ENCODE results near the gene HIRA. TPM values are rescaled to one million over a fixed set of nuclear protein-coding genes. Genes with fewer than 3 reads are reported as not detected.

HIRA gene
- polyA plus RNA-seq, 1 experiment, result 17.1 TPM

DNA sequence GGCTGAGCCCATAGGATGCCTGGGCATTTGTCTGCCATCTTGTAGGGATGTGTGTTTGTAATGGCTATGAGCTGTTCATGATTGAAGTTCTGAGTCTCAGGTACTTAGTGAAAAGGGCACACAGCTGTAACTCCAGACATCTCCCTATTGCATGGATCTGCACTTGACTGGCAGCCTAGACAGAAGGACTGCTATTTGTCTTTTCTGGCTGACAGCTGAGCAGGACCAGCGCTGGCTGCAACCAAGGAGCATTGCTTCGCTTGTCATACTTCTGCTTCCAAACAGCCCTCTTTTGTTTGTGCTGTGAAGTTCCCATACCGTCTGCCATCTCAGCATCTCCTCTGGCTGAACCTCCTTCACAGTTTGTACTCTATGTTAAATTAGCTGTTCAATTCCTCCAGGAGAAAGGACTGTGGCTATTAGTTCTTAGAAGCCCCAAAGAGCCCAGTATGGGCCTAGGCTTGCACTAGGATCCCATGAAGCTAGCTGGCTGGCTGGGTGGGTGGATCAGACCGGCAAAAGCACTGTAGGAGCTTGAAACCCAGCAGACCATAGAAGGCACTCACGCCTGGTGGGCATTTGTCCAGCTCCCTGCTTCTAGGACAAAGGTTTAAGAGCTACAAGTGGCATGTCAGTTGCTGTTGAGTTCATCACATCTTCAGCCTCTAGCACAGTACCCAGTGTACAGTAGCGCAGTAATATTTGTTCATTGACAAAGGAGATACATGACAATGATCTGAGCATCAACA lies 20.4 kb downstream of the HIRA start:
- no peak for DNase-seq (ENCODE audit: low read depth, low spot score)
- ChIA-PET POLR2A (no interaction called here), CTCF (no interaction called here)
- H3K9me3 ChIP-seq (ENCODE audit: control insufficient read depth, insufficient read depth, low read length), result no peaks in the 10 kb centered on the region
- no peak overlapping the region for H3K27ac ChIP-seq (ENCODE audit: low read depth, low read length)
- H3K4me3 ChIP-seq (ENCODE audit: low read depth, low read length), result no peak overlapping the region
- no peaks in the 10 kb centered on the region for H3K27me3 ChIP-seq (ENCODE audit: control insufficient read depth, insufficient read depth, low read length)
- TF ChIP-seq, protein P1, sequence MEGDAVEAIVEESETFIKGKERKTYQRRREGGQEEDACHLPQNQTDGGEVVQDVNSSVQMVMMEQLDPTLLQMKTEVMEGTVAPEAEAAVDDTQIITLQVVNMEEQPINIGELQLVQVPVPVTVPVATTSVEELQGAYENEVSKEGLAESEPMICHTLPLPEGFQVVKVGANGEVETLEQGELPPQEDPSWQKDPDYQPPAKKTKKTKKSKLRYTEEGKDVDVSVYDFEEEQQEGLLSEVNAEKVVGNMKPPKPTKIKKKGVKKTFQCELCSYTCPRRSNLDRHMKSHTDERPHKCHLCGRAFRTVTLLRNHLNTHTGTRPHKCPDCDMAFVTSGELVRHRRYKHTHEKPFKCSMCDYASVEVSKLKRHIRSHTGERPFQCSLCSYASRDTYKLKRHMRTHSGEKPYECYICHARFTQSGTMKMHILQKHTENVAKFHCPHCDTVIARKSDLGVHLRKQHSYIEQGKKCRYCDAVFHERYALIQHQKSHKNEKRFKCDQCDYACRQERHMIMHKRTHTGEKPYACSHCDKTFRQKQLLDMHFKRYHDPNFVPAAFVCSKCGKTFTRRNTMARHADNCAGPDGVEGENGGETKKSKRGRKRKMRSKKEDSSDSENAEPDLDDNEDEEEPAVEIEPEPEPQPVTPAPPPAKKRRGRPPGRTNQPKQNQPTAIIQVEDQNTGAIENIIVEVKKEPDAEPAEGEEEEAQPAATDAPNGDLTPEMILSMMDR (IDR thresholded peaks at IDR 0.05; ENCODE audit: low read depth, low read length), result no peak

DNA sequence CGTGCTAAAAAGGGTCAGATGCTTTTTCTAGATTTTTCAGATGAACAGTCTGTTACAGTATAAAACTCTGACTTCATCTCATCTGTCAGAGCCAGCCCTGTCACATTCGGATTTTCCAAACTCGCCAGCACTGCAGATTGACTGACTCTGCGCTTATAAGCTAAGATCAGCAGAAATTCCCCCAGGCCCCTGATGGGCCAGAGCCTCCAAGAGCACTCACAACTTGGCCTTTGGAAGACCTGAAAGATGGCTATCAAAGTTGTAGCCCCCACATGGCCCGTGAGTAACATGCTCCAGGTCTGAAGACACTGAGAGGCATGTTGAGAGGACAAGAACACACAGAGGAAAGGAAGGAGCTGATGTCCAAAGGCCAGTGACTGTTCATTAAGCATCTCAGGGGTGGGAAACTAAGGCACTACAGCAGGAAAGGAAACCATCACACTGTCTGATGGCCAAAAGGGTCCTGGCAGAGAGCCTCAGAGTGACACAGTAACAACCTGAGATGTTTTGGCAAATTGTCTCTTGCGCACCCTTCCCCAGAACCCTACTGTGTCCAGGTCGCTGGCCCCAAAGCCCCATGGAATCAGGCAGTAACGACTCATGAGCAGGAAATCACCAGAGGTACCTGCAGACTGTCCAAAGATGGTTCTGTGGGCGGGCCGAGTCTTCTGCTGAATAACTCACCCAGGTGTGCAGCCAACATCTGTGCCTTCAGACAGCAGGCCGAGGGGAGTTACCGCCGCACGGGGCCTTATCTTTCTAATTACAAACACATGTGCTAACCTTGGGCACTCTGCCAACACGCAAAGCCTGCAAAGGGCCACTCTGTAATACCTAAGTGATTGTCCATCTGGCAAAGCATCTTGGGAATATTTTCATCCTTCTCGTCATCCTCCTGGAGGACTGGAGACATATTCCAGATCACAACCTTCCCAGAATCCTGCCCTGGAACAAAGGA lies 23.6 kb downstream of the HIRA start:
- Histone ChIP-seq H3K27me3 (ENCODE audit: control insufficient read depth, insufficient read depth, low read length) (no peaks in the 10 kb centered on the region), H3K4me3 (ENCODE audit: low read depth, low read length) (no peak overlapping the region), H3K9me3 (ENCODE audit: control insufficient read depth, insufficient read depth, low read length) (no peaks in the 10 kb centered on the region), H3K27ac (ENCODE audit: low read depth, low read length) (no peak overlapping the region)
- ChIA-PET POLR2A (no interaction called here), CTCF (no interaction called here)
- no peak for DNase-seq (ENCODE audit: low read depth, low spot score)
- TF ChIP-seq, protein P1 (IDR thresholded peaks at IDR 0.05; ENCODE audit: low read depth, low read length), result no peak

DNA sequence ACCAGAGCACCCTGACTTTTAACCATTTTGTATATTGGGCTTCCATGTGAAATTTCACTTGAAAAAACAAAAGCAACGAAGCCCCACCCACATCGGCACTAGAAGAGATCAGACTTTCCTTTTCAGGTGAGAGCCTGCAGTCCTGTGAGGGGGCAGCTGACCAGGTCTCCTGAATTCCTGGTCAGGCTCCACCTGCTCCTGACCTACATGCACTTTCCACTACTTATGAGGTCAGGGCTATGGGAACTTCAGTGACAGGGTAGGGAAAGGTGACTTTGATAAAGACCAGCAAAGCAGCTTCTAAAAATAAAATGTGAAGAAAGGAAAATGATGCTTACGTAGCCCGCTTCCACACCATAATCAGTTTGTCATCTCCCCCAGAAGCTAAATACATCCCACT lies 24.7 kb downstream of the HIRA start:
- DNase-seq (ENCODE audit: low read depth, low spot score), result no peak
- ChIA-PET POLR2A (no interaction called here), CTCF (no interaction called here)
- Histone ChIP-seq H3K27me3 (ENCODE audit: control insufficient read depth, insufficient read depth, low read length) (no peaks in the 10 kb centered on the region), H3K9me3 (ENCODE audit: control insufficient read depth, insufficient read depth, low read length) (no peaks in the 10 kb centered on the region), H3K27ac (ENCODE audit: low read depth, low read length) (no peak overlapping the region), H3K4me3 (ENCODE audit: low read depth, low read length) (no peak overlapping the region)
- TF ChIP-seq, protein P1 (IDR thresholded peaks at IDR 0.05; ENCODE audit: low read depth, low read length), result no peak

DNA sequence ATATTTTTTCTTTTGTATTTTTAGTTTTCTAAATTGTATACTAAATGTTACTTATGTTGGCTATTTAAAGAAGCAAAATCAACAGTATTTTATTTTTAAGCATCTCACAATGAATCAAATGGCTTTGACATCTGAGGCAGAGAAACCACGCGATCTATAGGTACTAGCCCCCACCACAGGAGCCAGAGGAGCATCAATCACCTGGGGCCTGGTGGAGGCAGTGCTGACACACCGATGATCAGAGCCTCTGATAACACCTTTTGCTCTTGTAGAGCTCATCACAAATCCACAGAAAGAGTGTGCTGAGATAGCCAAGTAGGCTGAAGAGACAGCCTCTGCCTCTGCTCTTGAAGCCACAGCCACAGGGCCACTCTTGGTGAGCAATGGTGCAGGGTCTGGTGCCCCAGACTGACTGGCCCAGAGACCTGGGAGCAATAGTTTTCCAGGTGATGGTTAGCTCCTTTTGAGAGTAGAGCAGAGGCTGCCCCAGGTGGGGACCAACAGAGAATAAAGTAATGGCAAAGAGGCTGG lies 25.2 kb downstream of the HIRA start:
- H3K27me3 ChIP-seq (ENCODE audit: control insufficient read depth, insufficient read depth, low read length), result no peaks in the 10 kb centered on the region
- H3K9me3 ChIP-seq (ENCODE audit: control insufficient read depth, insufficient read depth, low read length), result no peaks in the 10 kb centered on the region
- no peak overlapping the region for H3K4me3 ChIP-seq (ENCODE audit: low read depth, low read length)
- ChIA-PET CTCF (no interaction called here), POLR2A (no interaction called here)
- DNase-seq (ENCODE audit: low read depth, low spot score), result no peak
- no peak overlapping the region for H3K27ac ChIP-seq (ENCODE audit: low read depth, low read length)
- TF ChIP-seq, protein P1 (IDR thresholded peaks at IDR 0.05; ENCODE audit: low read depth, low read length), result no peak
